GM19324 (cell line): ENCODE data around the gene HMG20A.
A peak's percentile ranks its signal among the peaks of the same experiment; 100 is the strongest.
"Not testable (repeated sequence)": the region's sequence is repeated elsewhere in the genome, so short reads cannot be mapped to it uniquely, and the experiment has no call there.

Experiments used
- ATAC-seq: cut with Tn5 transposase; IDR thresholded peaks from one replicate; pipeline ENCODE4 v1.9.1; 2021; ENCODE audit warnings: mild to moderate bottlenecking, moderate library complexity; ENCODE audit not compliant: unreplicated experiment, low FRiP score

HMG20A gene

DNA sequence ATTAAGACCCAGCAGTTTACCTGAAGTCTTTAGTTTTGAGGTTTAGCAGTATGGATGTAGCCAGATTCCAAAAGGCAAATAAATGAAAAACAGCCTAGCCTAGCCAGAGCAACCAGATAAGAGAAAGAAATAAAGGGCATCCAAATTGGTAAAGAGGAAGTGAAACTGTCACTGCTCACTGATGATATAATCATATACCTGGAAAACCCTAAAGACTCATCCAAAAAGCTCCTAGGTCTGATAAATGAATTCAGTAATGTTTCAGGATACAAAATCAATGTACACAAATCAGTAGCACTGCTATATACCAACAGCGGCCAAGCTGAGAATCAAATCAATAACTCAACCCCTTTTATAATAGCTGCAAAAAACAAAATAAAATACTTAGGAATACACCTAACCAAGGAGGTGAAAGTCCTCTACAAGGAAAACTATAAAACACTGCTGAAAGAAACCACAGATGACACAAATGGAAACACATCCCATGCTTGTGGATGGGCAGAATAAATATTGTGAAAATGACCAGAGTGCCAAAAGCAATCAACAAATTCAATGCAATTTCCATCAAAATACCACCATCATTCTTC, 14.4 kb upstream of the HMG20A start:
- not testable (repeated sequence) for ATAC-seq

DNA sequence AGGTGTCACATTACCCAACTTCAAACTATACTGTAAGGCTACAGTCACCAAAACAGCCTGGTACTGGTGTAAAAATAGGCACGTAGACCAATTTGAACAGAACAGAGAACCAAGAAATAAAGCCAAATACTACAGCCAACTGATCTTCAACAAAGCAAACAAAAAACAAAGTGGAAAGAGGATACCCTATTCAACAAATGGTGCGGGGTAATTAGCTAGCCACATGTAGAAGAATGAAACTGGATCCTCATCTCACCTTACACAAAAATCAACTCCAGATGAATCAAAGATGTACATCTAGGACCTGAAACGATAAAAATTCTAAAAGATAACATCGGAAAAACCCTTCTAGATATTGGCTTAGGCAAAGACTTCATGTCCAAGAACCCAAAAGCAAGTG, 13.8 kb upstream of the HMG20A start:
- no peak for ATAC-seq

GRCh38 chr15:77409259-77410156, 11.2 kb upstream of the HMG20A start:
- peak; percentile 83 for ATAC-seq

DNA sequence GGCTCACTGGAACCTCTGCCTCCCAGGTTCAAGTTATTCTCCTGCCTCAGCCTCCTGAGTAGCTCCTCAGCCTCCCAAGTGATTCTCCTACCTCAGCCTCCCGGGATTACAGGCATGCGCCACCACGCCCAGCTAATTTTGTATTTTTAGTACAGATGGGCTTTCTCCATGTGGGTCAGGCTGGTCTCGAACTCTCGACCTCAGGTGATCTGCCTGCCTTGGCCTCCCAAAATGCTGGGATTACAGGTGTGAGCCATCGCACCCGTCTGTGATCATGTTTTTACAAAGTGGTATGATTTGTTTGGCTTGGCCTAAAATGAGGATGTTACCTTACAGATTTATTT, 10.6 kb upstream of the HMG20A start:
- not testable (repeated sequence) for ATAC-seq

DNA sequence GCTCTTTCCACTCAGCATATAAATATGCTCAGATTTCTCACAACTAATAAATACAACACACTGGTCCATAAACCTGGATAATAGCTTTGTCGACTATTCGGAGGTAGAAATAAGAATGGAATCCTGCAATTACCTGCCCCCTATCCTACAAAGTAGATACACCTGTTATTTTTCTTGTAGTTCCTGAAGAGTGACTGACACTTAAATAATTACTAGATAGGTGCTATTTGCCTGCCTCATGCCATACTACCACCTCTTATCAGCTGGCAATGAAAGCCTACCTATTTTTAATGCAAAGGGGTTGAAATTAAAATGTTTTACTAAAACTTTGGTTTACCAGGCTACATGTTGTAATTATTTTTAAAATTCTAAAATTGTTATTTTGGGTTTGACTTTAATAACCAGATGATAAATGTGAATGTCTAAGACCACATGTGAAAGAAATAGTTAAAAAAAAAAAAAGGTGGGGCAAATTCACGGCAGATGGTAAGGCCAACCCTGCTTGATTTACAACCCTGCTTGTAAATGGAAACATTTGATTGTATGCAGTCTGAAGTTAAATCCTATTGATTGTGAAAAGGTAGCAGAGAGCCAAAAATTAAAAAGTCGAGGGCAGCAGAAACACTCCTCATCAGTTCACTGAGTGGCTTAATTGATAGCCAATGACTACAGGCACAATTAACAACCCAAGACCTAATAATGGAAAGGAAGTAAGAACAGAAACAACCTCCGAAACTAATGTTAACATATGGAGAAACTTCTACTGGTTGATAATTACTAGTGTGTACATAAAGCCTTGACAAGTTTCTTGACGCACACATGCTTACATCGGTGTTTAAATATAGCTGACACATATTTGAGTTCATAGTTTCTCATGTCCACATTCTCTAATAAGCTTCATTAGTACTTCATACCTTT, 9.7 kb upstream of the HMG20A start:
- ATAC-seq: no peak

- ATAC-seq: no peak
Observed at GRCh38 chr15:77411619-77411976, 9.1 kb upstream of the HMG20A start.

DNA sequence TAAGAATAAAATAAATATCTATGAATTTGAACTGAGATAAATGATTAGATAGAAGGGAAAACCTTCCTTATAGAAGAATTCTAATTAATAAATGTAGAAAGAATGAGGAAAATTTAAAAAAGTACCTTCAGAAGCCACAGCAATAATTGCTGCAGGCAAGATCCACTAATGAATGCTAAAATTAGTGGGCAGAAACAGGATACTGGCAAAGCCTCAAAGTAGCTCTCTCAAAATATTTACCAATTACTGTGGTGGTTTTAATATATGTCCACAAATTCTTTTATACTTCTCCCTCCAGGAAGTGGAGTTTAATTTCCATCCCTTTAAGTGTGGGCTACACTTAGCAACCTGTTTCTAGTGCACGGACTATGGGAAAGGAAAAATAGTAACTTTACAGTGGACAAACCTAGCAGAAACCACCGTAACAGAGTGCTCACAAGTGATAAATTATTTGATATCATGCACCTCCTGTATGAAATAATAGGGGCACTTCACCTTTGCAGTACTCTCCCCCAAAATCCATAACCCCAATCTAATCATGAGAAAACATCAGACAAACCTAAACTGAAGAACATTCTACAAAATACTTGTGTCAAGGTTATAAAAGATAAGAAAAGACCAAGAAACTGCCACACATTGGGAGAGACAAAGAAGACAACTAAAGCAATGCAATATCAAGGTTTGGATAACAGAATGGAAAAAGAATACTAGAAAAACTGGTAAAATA, 7.6 kb upstream of the HMG20A start:
- ATAC-seq: no peak

DNA sequence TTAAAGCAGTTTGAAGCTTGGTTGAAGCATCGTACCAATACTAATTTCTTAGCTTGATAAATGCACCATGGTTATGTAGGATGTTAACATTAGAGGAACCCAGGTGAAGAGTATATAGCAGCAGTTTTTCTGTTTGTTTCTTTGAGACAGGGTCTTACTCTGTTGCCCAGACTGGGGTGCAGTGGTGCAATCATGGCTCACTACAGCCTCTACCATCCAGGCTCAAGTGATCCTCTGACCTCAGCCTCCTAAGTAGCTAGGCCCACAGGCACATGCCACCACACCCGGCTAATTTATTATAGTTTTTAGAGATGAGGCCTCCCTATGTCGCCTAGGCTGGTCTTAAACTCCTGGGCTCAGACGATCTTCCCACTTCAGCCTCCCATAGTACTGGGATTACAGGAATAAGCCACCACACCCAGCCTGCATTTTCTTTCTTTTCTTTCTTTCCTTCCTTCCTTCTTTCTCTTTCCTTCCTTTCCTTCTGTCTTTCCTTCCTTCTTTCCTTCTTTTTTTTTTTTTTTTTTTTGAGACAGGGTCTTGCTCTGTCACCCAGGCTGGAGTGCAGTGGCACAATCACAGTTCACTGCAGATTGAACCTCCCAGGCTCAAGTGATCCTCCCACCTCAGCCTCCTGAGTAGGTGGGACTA, 6.9 kb upstream of the HMG20A start:
- no peak for ATAC-seq

DNA sequence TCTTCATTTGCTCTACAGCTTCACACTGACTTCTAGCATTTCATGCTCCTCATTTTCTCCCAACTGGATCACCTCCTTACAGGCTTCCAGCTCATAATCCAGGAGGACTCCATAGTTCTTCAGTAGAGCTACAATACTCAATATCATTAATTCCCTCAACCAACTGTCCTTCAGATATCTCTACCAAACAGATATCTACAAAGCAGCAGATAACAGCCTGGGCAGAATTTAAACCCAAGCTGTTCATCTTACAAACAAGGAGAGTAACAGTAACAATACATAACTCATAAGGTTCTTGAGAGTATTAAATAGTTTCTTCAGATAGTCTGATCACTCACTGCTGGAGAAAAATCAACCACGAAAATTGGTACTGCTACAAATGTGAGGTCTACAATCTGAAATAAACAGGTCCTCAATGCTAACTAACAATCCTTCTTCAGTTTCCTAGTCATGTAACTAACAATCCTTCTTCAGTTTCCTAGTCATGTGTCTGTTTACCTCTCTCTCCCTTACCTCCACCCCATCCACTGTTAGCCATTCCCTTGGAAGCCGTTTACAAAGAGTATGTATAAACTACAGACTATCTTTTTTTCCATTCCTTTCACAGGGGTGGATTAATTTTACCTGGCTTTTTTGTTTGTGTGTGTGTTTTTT, 5.8 kb upstream of the HMG20A start:
- no peak for ATAC-seq

DNA sequence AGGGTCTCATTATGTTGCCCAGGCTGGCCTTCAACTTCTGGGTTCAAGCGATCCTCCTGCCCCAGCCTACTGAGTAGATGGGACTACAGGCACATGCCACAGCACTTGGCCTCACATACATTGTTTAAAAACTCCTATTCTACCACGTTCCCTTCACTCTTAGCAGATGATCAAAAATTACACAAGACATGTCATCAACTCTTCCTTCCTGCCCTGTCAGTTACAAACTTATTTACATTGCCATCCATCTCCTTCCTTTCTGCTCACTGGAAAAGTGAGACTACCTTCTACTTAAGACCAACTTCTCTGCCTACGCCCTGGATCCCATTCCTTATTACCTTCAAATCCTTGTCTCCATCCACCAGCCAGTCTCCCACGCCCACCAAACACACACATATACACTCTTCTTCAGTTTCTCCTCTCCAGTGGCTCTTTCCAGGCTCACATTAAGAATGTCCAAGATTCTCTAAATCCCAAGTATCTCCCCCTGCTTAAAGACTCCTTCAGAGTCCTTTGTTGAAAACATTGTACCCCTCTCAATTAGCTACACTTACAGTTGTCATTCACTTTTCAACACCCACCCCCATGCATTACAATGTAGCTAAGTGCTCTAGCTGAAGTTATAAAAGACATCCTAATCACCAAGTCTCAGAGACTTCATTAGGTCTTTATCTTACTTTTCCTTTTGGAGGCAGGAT, 5.1 kb upstream of the HMG20A start:
- no peak for ATAC-seq

- no peak for ATAC-seq
Observed at GRCh38 chr15:77416148-77416455, 4.6 kb upstream of the HMG20A start.

DNA sequence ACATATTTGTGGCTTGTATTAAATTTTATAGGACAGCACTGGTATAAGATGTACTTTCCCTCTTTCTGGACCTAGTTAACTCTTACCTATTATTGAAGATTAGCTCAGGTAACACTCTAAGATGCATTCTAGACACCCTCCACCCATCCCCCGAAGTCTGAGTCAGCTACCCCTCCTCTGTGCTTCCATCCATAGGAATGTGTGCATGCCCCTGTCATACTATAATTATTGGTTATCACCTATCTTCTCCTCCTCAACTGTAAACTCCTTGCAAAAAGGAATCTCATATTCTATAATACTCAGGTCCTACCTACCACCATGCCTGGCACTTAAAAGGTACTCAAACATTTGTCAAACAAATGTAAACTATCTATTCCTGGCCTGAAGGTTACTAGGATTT, 3.7 kb upstream of the HMG20A start:
- ATAC-seq: no peak

- ATAC-seq: no peak
Observed at GRCh38 chr15:77417602-77418001, 3.1 kb upstream of the HMG20A start.

GRCh38 chr15:77418391-77418965, 2.2 kb upstream of the HMG20A start:
- no peak for ATAC-seq

DNA sequence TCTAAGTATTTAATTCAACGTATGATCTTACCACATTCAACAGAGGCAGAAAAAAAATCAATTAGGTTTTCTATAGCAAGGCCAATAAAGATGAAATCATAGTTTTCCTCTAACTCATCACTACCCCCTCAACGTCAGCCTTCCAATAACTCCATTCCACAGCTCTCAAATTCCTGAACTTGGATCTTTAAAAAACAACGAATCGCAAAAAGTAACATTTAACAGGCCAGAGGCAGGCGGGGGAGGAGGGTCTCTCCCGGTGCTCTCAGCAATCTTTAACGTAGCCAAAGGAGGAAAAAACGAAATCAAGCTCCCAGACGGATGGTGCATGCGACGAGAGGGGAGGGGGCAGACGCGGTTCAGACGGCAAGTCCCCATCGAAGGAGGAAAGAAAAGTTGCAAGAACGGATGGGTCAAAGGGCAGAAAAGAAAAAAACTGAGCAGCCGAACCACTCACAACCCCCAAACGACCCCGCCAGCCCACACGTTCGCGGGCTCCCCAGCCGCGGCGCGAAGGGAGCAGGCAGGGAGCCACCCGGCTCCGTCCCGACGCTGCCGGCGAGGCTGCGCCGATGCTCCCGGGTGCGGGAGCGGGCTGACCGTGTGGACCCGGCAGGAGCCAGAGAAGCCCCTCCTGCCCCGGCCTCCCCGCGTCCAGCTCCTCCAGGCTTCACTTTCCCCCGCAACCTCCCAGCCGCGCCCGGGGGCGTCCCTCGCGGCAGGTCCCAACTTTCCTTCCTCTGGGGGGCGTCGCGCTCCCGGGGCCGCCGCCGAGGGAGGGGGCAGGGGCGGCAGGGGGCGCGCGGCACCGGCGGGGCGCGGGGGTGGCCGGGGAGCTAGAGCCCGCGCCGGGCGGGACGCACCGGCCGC, 1.5 kb upstream of the HMG20A start:
- ATAC-seq: peak; percentile 12

DNA sequence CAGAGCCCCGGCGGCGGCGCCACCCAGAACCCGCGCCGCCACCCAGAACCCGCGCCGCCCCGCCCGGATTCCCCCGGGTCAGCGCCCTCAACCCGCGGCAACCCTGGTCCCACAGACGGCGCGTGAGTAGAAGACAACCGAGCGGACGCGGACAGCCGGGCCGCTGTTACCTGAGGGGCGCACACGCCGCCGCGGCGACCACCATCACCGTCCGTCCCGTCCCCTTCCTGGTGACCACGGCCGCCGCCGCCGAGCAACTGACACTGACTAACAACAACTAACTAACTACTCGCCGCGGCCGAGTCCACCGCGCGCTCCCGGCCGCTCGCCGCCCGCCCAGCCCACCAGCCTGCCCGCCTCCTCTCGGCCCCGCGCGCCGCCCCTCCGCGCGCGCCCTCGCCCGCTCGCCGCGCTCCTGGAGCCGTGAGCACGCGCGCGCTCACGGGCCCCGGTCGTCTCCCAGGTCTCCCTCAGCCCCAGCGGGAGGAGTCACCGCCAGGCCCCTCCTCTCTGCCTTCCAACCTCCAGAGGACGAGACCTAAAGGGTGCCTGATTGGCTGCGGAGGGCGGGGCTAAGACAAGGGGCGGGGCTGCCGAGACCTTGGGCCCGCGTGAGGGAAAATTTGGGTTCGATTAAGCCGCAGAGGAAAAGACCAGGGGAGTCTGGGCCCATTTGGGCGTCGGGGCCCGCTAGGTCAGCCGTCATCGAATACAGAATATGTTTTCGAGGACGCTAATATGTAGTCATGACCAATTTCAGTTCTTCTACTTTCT, 665 bp upstream of the HMG20A start, which contains the start of gene PEAK1:
TSS of gene PEAK1 (minus strand) at position 269 of the 774 bp plus-strand sequence. CDS start 238,178 bp downstream, outside the sequence.
- peak; percentile 91 for ATAC-seq

GRCh38 chr15:77421370-77421700, 647 bp downstream of the HMG20A start:
- no peak for ATAC-seq
